A549 (cell line): ENCODE measurements around the gene MAPT. TPM values are rescaled to one million over a fixed set of nuclear protein-coding genes. Genes with fewer than 3 reads are reported as not detected.

Source experiments
- ATAC-seq, 2 experiments: fragments of 200-7000 bp in 1 of 2; fragments of >200 bp in 1 of 2; cut with Nextera tagmentation in 1 of 2; cut with Tn5 transposase in 1 of 2; 3 replicates each; pipeline versions ENCODE4 v1.8.0 to v1.9.1; 2018 to 2020; ENCODE audit warnings: mild to moderate bottlenecking in 1 of 2, moderate library complexity in 1 of 2
- CTCF ChIA-PET: fragments of 300-600 bp; sonication (Branson Sonifier 250); formaldehyde crosslinking; extraction: SDS; loops from one replicate; lab custom pipeline; 2021; ENCODE audit warnings: antibody characterized with exemption, inconsistent platforms; lab: Yijun Ruan, JAX
- POLR2A ChIA-PET: fragments of 350-600 bp; formaldehyde crosslinking; extraction: SDS; loops from one replicate; lab custom pipeline; 2021; ENCODE audit warnings: antibody characterized with exemption, inconsistent platforms; lab: Yijun Ruan, JAX
- DNase-seq, 2 experiments: peaks; one replicate each; pipeline versions ENCODE4 v3.0.0 to v3.0.0-alpha.2; 2011 to 2016; ENCODE audit warnings: low read depth in 1 of 2, low spot score in 1 of 2
- FAIRE-seq: peaks from 2 replicates; lab custom pipeline; 2011; peaks lifted over from hg19 to GRCh38; lab: Jason Lieb, UNC
- H3K27ac ChIP-seq, 2 experiments: fragments of >200 bp; sonication (Bioruptor Twin); formaldehyde crosslinking; 3 replicates each; pipeline ENCODE4 v1.5.1; 2016 to 2017
- H3K4me1 ChIP-seq: fragments of >200 bp; sonication (Bioruptor Twin); formaldehyde crosslinking; 3 replicates; pipeline ENCODE4 v1.6.1; 2016
- H3K4me2 ChIP-seq: fragments of >200 bp; sonication (Bioruptor Twin); formaldehyde crosslinking; 3 replicates; pipeline ENCODE4 v1.6.1; 2016
- H3K4me3 ChIP-seq: fragments of >200 bp; sonication (Bioruptor Twin); formaldehyde crosslinking; 3 replicates; pipeline ENCODE4 v1.5.1; 2016
- H3K9me3 ChIP-seq: fragments of >200 bp; sonication (Bioruptor Twin); formaldehyde crosslinking; 3 replicates; pipeline ENCODE4 v1.6.1; 2016
- BHLHE40 ChIP-seq: IDR thresholded peaks from 2 replicates; pipeline ENCODE4 v1.6.1; 2012; ENCODE audit warnings: low read depth, low read length, inconsistent platforms
- CBX2 ChIP-seq: fragments of 200-600 bp; sonication (generic); IDR thresholded peaks from 2 replicates; pipeline ENCODE4 v1.6.1; 2016; ENCODE audit warnings: low read depth, mild to moderate bottlenecking, borderline replicate concordance
- CEBPB ChIP-seq, 2 experiments: fragments of >200 bp in 1 of 2; sonication (Bioruptor Twin) in 1 of 2; formaldehyde crosslinking in 1 of 2; IDR thresholded peaks; 2 replicates each; pipeline ENCODE4 v1.6.1; 2012 to 2016
- CHD2 ChIP-seq: fragments of 150-350 bp; IDR thresholded peaks from 2 replicates; pipeline ENCODE4 v1.6.1; 2014; ENCODE audit warnings: low read length; ENCODE audit not compliant: partially characterized antibody
- CHD4 ChIP-seq: fragments of 200-600 bp; sonication (generic); IDR thresholded peaks from 2 replicates; pipeline ENCODE4 v1.6.1; 2016; ENCODE audit warnings: antibody characterized with exemption, mild to moderate bottlenecking, borderline replicate concordance
- EHMT2 ChIP-seq: fragments of 200-600 bp; sonication (generic); IDR thresholded peaks from 2 replicates; pipeline ENCODE4 v1.6.1; 2016; ENCODE audit warnings: antibody characterized with exemption, low read depth, mild to moderate bottlenecking, moderate library complexity
- EP300 ChIP-seq, 2 experiments: fragments of >200 bp; sonication (Bioruptor Twin); formaldehyde crosslinking; IDR thresholded peaks; 2 replicates in 1 of 2; 3 replicates in 1 of 2; pipeline ENCODE4 v1.6.1; 2016 to 2017
- FOSL2 ChIP-seq, 2 experiments: fragments of 450-650 bp in 1 of 2; fragments of >200 bp in 1 of 2; sonication (Bioruptor Twin) in 1 of 2; formaldehyde crosslinking; IDR thresholded peaks; 2 replicates each; pipeline versions ENCODE4 v1.5.0 to v1.6.1; 2016 to 2020; ENCODE audit warnings: mild to moderate bottlenecking in 1 of 2, moderate library complexity in 1 of 2
- FOXS1 ChIP-seq: fragments of 250-450 bp; sonication (Bioruptor Pico); IDR thresholded peaks from 2 replicates; pipeline ENCODE4 v1.5.0; 2020; ENCODE audit warnings: mild to moderate bottlenecking, moderate library complexity
- GATA3 ChIP-seq: IDR thresholded peaks from 2 replicates; pipeline ENCODE4 v1.6.1; 2012; ENCODE audit warnings: borderline replicate concordance
- JUN ChIP-seq, 2 experiments: fragments of >200 bp; sonication (Bioruptor Twin); formaldehyde crosslinking; IDR thresholded peaks; 2 replicates in 1 of 2; 3 replicates in 1 of 2; pipeline ENCODE4 v1.6.1; 2016 to 2017
- MAFK ChIP-seq: fragments of 450-650 bp; IDR thresholded peaks from 2 replicates; pipeline ENCODE4 v1.6.1; 2014; ENCODE audit not compliant: partially characterized antibody
- MYC ChIP-seq: IDR thresholded peaks from 2 replicates; pipeline ENCODE4 v1.6.1; 2012; ENCODE audit warnings: mild to moderate bottlenecking, inconsistent platforms, low read length, improper control_type of control experiment, borderline replicate concordance
- NPAS2 ChIP-seq: fragments of 250-450 bp; sonication (Bioruptor Pico); IDR thresholded peaks from 2 replicates; pipeline ENCODE4 v1.8.0; 2022; ENCODE audit warnings: mild to moderate bottlenecking, moderate library complexity, borderline replicate concordance
- PHF8 ChIP-seq: fragments of 200-600 bp; sonication (generic); IDR thresholded peaks from 2 replicates; pipeline ENCODE4 v1.6.1; 2016; ENCODE audit warnings: low read depth, mild to moderate bottlenecking, antibody characterized with exemption, moderate library complexity, borderline replicate concordance
- POLR2AphosphoS2 ChIP-seq: conservative IDR thresholded peaks from 2 replicates; pipeline ENCODE4 v1.6.1; 2012; ENCODE audit warnings: low read length, improper control_type of control experiment, inconsistent platforms
- RAD21 ChIP-seq, 2 experiments: fragments of >200 bp in 1 of 2; sonication (Bioruptor Twin) in 1 of 2; formaldehyde crosslinking in 1 of 2; IDR thresholded peaks in 1 of 2; conservative IDR thresholded peaks in 1 of 2; 2 replicates in 1 of 2; 3 replicates in 1 of 2; pipeline ENCODE4 v1.6.1; 2012 to 2018; ENCODE audit warnings: inconsistent platforms in 1 of 2
- RARB ChIP-seq: fragments of 250-450 bp; sonication (Bioruptor Pico); IDR thresholded peaks from 2 replicates; pipeline ENCODE4 v1.8.0; 2021; ENCODE audit warnings: mild to moderate bottlenecking, moderate library complexity
- SMC3 ChIP-seq: fragments of >200 bp; sonication (Bioruptor Twin); formaldehyde crosslinking; IDR thresholded peaks from 3 replicates; pipeline ENCODE4 v1.6.1; 2018; ENCODE audit warnings: inconsistent platforms
- ZFP36 ChIP-seq: fragments of 450-650 bp; IDR thresholded peaks from 2 replicates; pipeline ENCODE4 v1.6.1; 2014; ENCODE audit warnings: borderline replicate concordance; ENCODE audit not compliant: partially characterized antibody
- ZSCAN20 ChIP-seq: fragments of 250-450 bp; sonication (Bioruptor Pico); IDR thresholded peaks from 2 replicates; pipeline ENCODE4 v1.8.0; 2022; ENCODE audit warnings: mild to moderate bottlenecking, moderate library complexity
- WGBS: methylation state at CpG from one replicate; pipeline ENCODE4 v1.1.6; 2017; ENCODE audit errors: missing lambda C conversion rate; 5-methylcytosine and 5-hydroxymethylcytosine counted together
- polyA plus RNA-seq, 4 experiments: library from polyadenylated mRNA; depleted of rRNA in 3 of 4; stranded (reverse); fragments of >200 nt; fragmentation: RNase III in 1 of 4; extraction: RNeasy Plus Mini Kit Qiagen cat#74134 plus additional on column Dnase treatment in 1 of 4; gene quantifications; 2 replicates in 3 of 4; 3 replicates in 1 of 4; pipeline ENCODE4 v1.2.3, GENCODE V29; 2011 to 2017
- TF ChIP-seq, protein P1 (sequence below): IDR thresholded peaks from 2 replicates; pipeline ENCODE4 v1.6.1; 2012; ENCODE audit warnings: low read depth, borderline replicate concordance
- TF ChIP-seq, protein P2 (sequence below): fragments of >200 bp; sonication (Bioruptor Twin); formaldehyde crosslinking; IDR thresholded peaks from 3 replicates; pipeline ENCODE4 v1.5.1; 2016
- TF ChIP-seq, protein P3 (sequence below): fragments of 250-450 bp; sonication (Bioruptor Pico); IDR thresholded peaks from 2 replicates; pipeline ENCODE4 v1.5.0; 2020; ENCODE audit warnings: low read depth, mild to moderate bottlenecking, moderate library complexity
- TF ChIP-seq, protein P4 (sequence below): fragments of >200 bp; sonication (Bioruptor Twin); formaldehyde crosslinking; IDR thresholded peaks from 2 replicates; pipeline ENCODE4 v1.6.1; 2016
- TF ChIP-seq, protein P5 (sequence below): IDR thresholded peaks from 2 replicates; pipeline ENCODE4 v1.6.1; 2012

Gene MAPT
- polyA plus RNA-seq, 2 of the 4 experiments (the other 2 are of a cell fraction) = 1.2 to 1.6 TPM

DNA sequence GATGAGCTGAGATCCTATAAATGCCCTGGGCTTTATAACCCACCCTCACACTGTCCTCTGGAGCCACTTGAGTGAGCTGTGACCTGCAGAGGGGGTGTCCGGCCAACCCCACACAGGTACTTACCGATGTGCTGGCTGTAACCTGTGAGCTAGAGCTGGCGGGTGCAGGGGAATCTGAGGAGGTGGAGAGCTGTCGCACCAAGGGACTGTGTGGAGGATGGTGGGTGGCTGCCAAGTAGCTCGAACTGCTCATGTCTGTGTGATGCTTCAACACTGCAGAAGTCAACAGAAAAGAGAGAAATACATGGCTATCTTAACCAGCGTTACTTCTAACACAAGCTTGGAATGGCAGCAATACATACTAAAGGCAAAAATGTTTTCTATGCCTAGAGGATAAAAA, 144.1 kb downstream of the MAPT start:
- H3K4me1 ChIP-seq = no peaks in the 10 kb centered on the region
- DNase-seq (no peak), FAIRE-seq (no peak), ATAC-seq (no peak)
- TF ChIP-seq NPAS2 (CRISPR knock-in tag) (no peak), EP300 (IDR thresholded peaks at IDR 0.05) (no peak), EHMT2 (no peak), FOSL2 (IDR thresholded peaks at IDR 0.05) (no peak), FOSL2 (CRISPR knock-in tag; IDR thresholded peaks at IDR 0.05) (no peak), POLR2AphosphoS2 (no peak), GATA3 (no peak), JUN (IDR thresholded peaks at IDR 0.05) (no peak), PHF8 (no peak), MYC (no peak), ZFP36 (no peak), MAFK (no peak), FOXS1 (no peak), SMC3 (no peak), RARB (CRISPR knock-in tag) (no peak), CHD2 (no peak), BHLHE40 (no peak)
- TF ChIP-seq, protein P1, sequence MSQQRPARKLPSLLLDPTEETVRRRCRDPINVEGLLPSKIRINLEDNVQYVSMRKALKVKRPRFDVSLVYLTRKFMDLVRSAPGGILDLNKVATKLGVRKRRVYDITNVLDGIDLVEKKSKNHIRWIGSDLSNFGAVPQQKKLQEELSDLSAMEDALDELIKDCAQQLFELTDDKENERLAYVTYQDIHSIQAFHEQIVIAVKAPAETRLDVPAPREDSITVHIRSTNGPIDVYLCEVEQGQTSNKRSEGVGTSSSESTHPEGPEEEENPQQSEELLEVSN = no peak
- TF ChIP-seq, protein P2, sequence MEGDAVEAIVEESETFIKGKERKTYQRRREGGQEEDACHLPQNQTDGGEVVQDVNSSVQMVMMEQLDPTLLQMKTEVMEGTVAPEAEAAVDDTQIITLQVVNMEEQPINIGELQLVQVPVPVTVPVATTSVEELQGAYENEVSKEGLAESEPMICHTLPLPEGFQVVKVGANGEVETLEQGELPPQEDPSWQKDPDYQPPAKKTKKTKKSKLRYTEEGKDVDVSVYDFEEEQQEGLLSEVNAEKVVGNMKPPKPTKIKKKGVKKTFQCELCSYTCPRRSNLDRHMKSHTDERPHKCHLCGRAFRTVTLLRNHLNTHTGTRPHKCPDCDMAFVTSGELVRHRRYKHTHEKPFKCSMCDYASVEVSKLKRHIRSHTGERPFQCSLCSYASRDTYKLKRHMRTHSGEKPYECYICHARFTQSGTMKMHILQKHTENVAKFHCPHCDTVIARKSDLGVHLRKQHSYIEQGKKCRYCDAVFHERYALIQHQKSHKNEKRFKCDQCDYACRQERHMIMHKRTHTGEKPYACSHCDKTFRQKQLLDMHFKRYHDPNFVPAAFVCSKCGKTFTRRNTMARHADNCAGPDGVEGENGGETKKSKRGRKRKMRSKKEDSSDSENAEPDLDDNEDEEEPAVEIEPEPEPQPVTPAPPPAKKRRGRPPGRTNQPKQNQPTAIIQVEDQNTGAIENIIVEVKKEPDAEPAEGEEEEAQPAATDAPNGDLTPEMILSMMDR = no peak
- TF ChIP-seq, protein P3, sequence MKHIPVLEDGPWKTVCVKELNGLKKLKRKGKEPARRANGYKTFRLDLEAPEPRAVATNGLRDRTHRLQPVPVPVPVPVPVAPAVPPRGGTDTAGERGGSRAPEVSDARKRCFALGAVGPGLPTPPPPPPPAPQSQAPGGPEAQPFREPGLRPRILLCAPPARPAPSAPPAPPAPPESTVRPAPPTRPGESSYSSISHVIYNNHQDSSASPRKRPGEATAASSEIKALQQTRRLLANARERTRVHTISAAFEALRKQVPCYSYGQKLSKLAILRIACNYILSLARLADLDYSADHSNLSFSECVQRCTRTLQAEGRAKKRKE (CRISPR knock-in tag) = no peak
- TF ChIP-seq, protein P4, sequence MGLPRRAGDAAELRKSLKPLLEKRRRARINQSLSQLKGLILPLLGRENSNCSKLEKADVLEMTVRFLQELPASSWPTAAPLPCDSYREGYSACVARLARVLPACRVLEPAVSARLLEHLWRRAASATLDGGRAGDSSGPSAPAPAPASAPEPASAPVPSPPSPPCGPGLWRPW = no peak
- ChIA-PET POLR2A (no interaction called here), CTCF (interaction anchor here (0.7 to 10.5 kb wide), 11 partner anchors 10 to 172 kb away, joined by 3 to 83 read pairs (median 5); partner anchors contain the start of gene KANSL1)
- no peak overlapping the region for H3K4me3 ChIP-seq
- no peak overlapping the region for H3K27ac ChIP-seq
- WGBS = 94% methylated on average over 6 of the region's 6 CpGs
- no peak overlapping the region for H3K4me2 ChIP-seq
- no peaks in the 10 kb centered on the region for H3K9me3 ChIP-seq

DNA sequence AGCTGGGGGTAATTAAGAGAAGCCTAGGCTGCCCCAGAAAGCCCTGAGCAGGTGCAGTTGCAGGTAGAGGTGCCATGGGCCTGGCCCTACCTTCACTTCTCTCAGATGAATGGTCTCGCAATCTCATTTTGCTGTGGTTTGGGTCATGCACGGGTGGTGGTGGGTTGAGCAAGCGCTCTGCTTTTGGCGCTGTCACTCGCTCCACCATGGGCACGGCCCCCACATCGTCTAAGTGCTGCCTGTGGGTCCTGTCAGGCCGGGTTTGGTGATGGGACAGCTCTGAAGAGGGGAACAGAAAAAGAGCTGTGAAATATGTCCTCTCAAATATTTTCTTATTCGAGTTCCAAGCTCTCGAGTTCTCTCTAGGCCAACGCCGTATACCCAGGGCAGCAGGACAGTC, 144.6 kb downstream of the MAPT start:
- FAIRE-seq (no peak), DNase-seq (no peak), ATAC-seq (no peak)
- Histone ChIP-seq H3K4me3 (no peak overlapping the region), H3K4me2 (no peak overlapping the region), H3K4me1 (peaks cover 2% of the 10 kb centered on the region; the same call in 2 of the 3 replicates), H3K9me3 (no peaks in the 10 kb centered on the region), H3K27ac (no peak overlapping the region)
- 96% methylated on average over 12 of the region's 12 CpGs for WGBS
- POLR2A ChIA-PET = no interaction called here
- TF ChIP-seq RAD21 (conservative IDR thresholded peaks at IDR 0.05 in 1 of 2, IDR thresholded peaks at IDR 0.05 in 1 of 2) = no peak
- no peak for TF ChIP-seq ZSCAN20 (CRISPR knock-in tag)
- TF ChIP-seq, protein P5, sequence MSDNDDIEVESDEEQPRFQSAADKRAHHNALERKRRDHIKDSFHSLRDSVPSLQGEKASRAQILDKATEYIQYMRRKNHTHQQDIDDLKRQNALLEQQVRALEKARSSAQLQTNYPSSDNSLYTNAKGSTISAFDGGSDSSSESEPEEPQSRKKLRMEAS = no peak
- TF ChIP-seq RARB (CRISPR knock-in tag) = no peak
- no peak for TF ChIP-seq BHLHE40
- no peak for TF ChIP-seq CBX2
- no peak for TF ChIP-seq CEBPB (IDR thresholded peaks at IDR 0.05)
- TF ChIP-seq CHD4 = no peak
- TF ChIP-seq, protein P2 = no peak
- CTCF ChIA-PET = interaction anchor here (0.9 to 10.5 kb wide), 13 partner anchors 11 to 172 kb away, joined by 3 to 83 read pairs (median 5); partner anchors contain the start of gene KANSL1
